GM21737 (cell line): ENCODE results near the gene KDELR3.

Source experiments
- ATAC-seq: cut with Tn5 transposase; IDR thresholded peaks from one replicate; pipeline ENCODE4 v1.9.1; 2021; ENCODE audit warnings: mild to moderate bottlenecking, moderate library complexity; ENCODE audit not compliant: unreplicated experiment

The KDELR3 gene

GRCh38 chr22:38510416-38510970, 42.6 kb downstream of the KDELR3 start:
- no peak for ATAC-seq

GRCh38 chr22:38513063-38513462, 45.2 kb downstream of the KDELR3 start:
- ATAC-seq: no peak

GRCh38 chr22:38518620-38519019, 50.7 kb downstream of the KDELR3 start:
- no peak for ATAC-seq

- no peak for ATAC-seq
Observed at GRCh38 chr22:38519453-38520250, 51.8 kb downstream of the KDELR3 start.

GRCh38 chr22:38523029-38523428, 55.1 kb downstream of the KDELR3 start:
- ATAC-seq: no peak

GRCh38 chr22:38523479-38523878, 55.6 kb downstream of the KDELR3 start:
- ATAC-seq: no peak

- ATAC-seq: no peak
Observed at GRCh38 chr22:38524429-38524828, 56.5 kb downstream of the KDELR3 start.

GRCh38 chr22:38531251-38531938, 63.5 kb downstream of the KDELR3 start:
- ATAC-seq: no peak
